K562 (cell line): ENCODE measurements around the gene MRM2. TPM values are rescaled to one million over a fixed set of nuclear protein-coding genes. Genes with fewer than 3 reads are reported as not detected.

Experiments used
- ATAC-seq: fragments of 200-7000 bp; cut with Tn5 transposase; 3 replicates; pipeline ENCODE4 v1.9.1; 2020; ENCODE audit warnings: moderate library complexity
- BruUV-seq: library from RNA; stranded (reverse); fragments of 400-500 nt; replicated peaks from 2 replicates; lab custom pipeline; 2021; lab: Mats Ljungman, UMichigan
- CTCF ChIA-PET: fragments of 300-600 bp; formaldehyde crosslinking; extraction: SDS; loops from one replicate; lab custom pipeline; 2021; ENCODE audit warnings: low intra/inter-chr PET ratio; lab: Yijun Ruan, JAX
- POLR2A ChIA-PET: fragments of 300-600, 350-650 bp; sonication (Branson Sonifier 250); formaldehyde crosslinking; extraction: SDS; loops from one replicate; lab custom pipeline; 2021; ENCODE audit warnings: antibody characterized with exemption, inconsistent platforms; lab: Yijun Ruan, JAX
- DNase-seq, 4 experiments: peaks; one replicate each; pipeline versions ENCODE4 v3.0.0 to v3.0.0-alpha.2; 2011 to 2018; ENCODE audit warnings: low spot score in 3 of 4, mixed read lengths in 3 of 4; ENCODE audit errors: extremely low read depth in 1 of 4
- FAIRE-seq: peaks from 2 replicates; lab custom pipeline; 2011; peaks lifted over from hg19 to GRCh38; lab: Jason Lieb, UNC
- H2AFZ ChIP-seq: 2 replicates; pipeline ENCODE4 v1.6.0; 2011; ENCODE audit warnings: low read depth, low read length, control low read depth, inconsistent platforms
- H3K27ac ChIP-seq: fragments of 200-600 bp; 3 replicates; pipeline ENCODE4 v1.8.0; 2011; ENCODE audit warnings: low read depth, mild to moderate bottlenecking, control low read depth, inconsistent platforms, low read length, moderate library complexity, mixed read lengths; ENCODE audit errors: extremely low read depth
- H3K27me3 ChIP-seq, 2 experiments: fragments of 300-600 bp in 1 of 2; 2 replicates in 1 of 2; 3 replicates in 1 of 2; pipeline versions ENCODE4 v1.6.0 to v1.8.0; 2011; ENCODE audit warnings: inconsistent platforms in 2 of 2, low read length in 2 of 2, mild to moderate bottlenecking in 1 of 2, mixed read lengths in 1 of 2, moderate library complexity in 1 of 2; ENCODE audit not compliant: control insufficient read depth in 2 of 2, insufficient read depth in 2 of 2
- H3K36me3 ChIP-seq: fragments of 300-600 bp; 3 replicates; pipeline ENCODE4 v1.8.0; 2011; ENCODE audit warnings: mild to moderate bottlenecking, low read length, inconsistent platforms; ENCODE audit not compliant: control insufficient read depth, insufficient read depth
- H3K4me1 ChIP-seq, 2 experiments: fragments of 200-600 bp in 1 of 2; replicated peaks in 1 of 2; 2 replicates in 1 of 2; 3 replicates in 1 of 2; pipeline versions ENCODE4 v1.5.1 to v1.8.0; 2011; ENCODE audit warnings: inconsistent platforms in 2 of 2, low read length in 2 of 2, mild to moderate bottlenecking in 1 of 2, mixed read lengths in 1 of 2, moderate library complexity in 1 of 2; ENCODE audit not compliant: control insufficient read depth in 2 of 2, insufficient read depth in 2 of 2
- H3K4me2 ChIP-seq: 2 replicates; pipeline ENCODE4 v1.6.1; 2011; ENCODE audit warnings: low read length, control low read depth, inconsistent platforms, mixed read lengths; ENCODE audit not compliant: insufficient read depth
- H3K4me3 ChIP-seq: fragments of 200-600 bp; sonication (generic), shearing (Covaris generic); 2 replicates; pipeline ENCODE4 v1.5.1; 2016; ENCODE audit warnings: control low read depth, inconsistent platforms
- H3K79me2 ChIP-seq: fragments of 200-600 bp; 3 replicates; pipeline ENCODE4 v1.8.0; 2011; ENCODE audit warnings: low read length, inconsistent platforms; ENCODE audit not compliant: control insufficient read depth, insufficient read depth
- H3K9ac ChIP-seq, 2 experiments: 2 replicates each; pipeline versions ENCODE4 v1.6.0 to v1.6.1; 2011; ENCODE audit warnings: low read depth in 2 of 2, low read length in 2 of 2, control low read depth in 1 of 2, inconsistent platforms in 1 of 2, mild to moderate bottlenecking in 1 of 2, mixed read lengths in 1 of 2; ENCODE audit not compliant: insufficient read depth in 1 of 2
- H3K9me1 ChIP-seq: one replicate; pipeline ENCODE4 v1.6.0; 2011; ENCODE audit warnings: inconsistent platforms, mild to moderate bottlenecking, low read length, moderate library complexity; ENCODE audit not compliant: control insufficient read depth, insufficient read depth
- H3K9me3 ChIP-seq: replicated peaks from 2 replicates; pipeline ENCODE4 v1.5.1; 2011; ENCODE audit warnings: low read depth, low read length, inconsistent platforms; ENCODE audit not compliant: control insufficient read depth, insufficient read depth
- H4K20me1 ChIP-seq: replicated peaks from 2 replicates; pipeline ENCODE4 v1.6.1; 2011; ENCODE audit warnings: low read length, inconsistent platforms, mixed read lengths; ENCODE audit not compliant: control insufficient read depth, insufficient read depth
- CBX3 ChIP-seq, 2 experiments: IDR thresholded peaks; 1 replicate in 1 of 2; 2 replicates in 1 of 2; pipeline ENCODE4 v1.6.1; 2012; ENCODE audit warnings: inconsistent platforms in 2 of 2, low read length in 2 of 2, borderline replicate concordance in 1 of 2, control low read depth in 1 of 2
- CBX5 ChIP-seq: IDR thresholded peaks from 2 replicates; pipeline ENCODE4 v1.6.1; 2014; ENCODE audit warnings: low read depth, borderline replicate concordance
- HNRNPK ChIP-seq: fragments of 200-400 bp; formaldehyde crosslinking; IDR thresholded peaks from one replicate; pipeline ENCODE4 v1.6.1; 2018; ENCODE audit warnings: mild to moderate bottlenecking, low read depth, low read length; ENCODE audit not compliant: poor library complexity, severe bottlenecking
- MTA1 ChIP-seq: fragments of 450-650 bp; IDR thresholded peaks from 2 replicates; pipeline ENCODE4 v1.6.1; 2017; ENCODE audit warnings: borderline replicate concordance
- SFPQ ChIP-seq: fragments of 200-400 bp; formaldehyde crosslinking; IDR thresholded peaks from 2 replicates; pipeline ENCODE4 v1.6.1; 2017; ENCODE audit warnings: mild to moderate bottlenecking, low read depth, low read length, moderate library complexity
- SP1 ChIP-seq: sonication (generic); formaldehyde crosslinking; IDR thresholded peaks from 2 replicates; pipeline ENCODE4 v1.8.1; 2022; ENCODE audit warnings: mild to moderate bottlenecking, missing genetic modification reagents
- TBP ChIP-seq: optimal IDR thresholded peaks from 2 replicates; pipeline ENCODE3; 2011; ENCODE audit warnings: low read depth, low read length, improper control_type of control experiment
- ZNF668 ChIP-seq: fragments of 250-450 bp; sonication (Bioruptor Pico); IDR thresholded peaks from 2 replicates; pipeline ENCODE4 v1.8.0; 2022; ENCODE audit warnings: mild to moderate bottlenecking, inconsistent platforms
- WGBS: fragments of 100-300 bp; shearing (Covaris generic); methylation state at CpG from one replicate; pipeline ENCODE4 v1.1.6; 2016; ENCODE audit warnings: low coverage, mixed read lengths; ENCODE audit not compliant: insufficient coverage; ENCODE audit errors: missing lambda C conversion rate; 5-methylcytosine and 5-hydroxymethylcytosine counted together
- in situ Hi-C: fragments of 300-500 bp; cut with MboI; formaldehyde crosslinking; loops from 4 replicates; pipeline ENCODE4 v1.15.0; 2018; ENCODE audit warnings: inconsistent platforms, mixed read lengths
- intact Hi-C: fragments of 100-400 bp; cut with micrococcal nuclease; formaldehyde crosslinking; loops from 2 replicates; pipeline ENCODE4 v1.14.2; 2022
- polyA plus RNA-seq, 8 experiments: library from polyadenylated mRNA; depleted of rRNA in 4 of 8; stranded (reverse) in 5 of 8; unstranded in 3 of 8; fragments of >200 nt; fragmentation: Nextera tagmentation in 2 of 8; fragmentation: Illumina TruSeq in 1 of 8; extraction: Ambion mirVana in 2 of 8; extraction: Trizol in 1 of 8; gene quantifications; 2 replicates each; pipeline versions ENCODE4 v1.2.1 to v1.2.3, GENCODE V29; 2011 to 2014; ENCODE audit warnings: inconsistent platforms in 1 of 8, missing spikeins in 1 of 8
- total RNA-seq, 7 experiments: library from RNA; depleted of rRNA in 6 of 7; stranded (reverse); fragments of >200 nt in 6 of 7; fragmentation: Illumina TruSeq in 2 of 7; extraction: Trizol in 2 of 7; gene quantifications; 2 replicates each; pipeline versions ENCODE4 v1.2.1 to v1.2.3, GENCODE V29; 2011 to 2021; ENCODE audit warnings: low replicate concordance in 1 of 7
- TF ChIP-seq, protein P1 (sequence below): IDR thresholded peaks from 2 replicates; pipeline ENCODE4 v1.6.1; 2011; ENCODE audit warnings: borderline replicate concordance, low read depth, mild to moderate bottlenecking, moderate library complexity, low read length; ENCODE audit not compliant: insufficient read depth, poor library complexity, severe bottlenecking
- TF ChIP-seq, protein P2 (sequence below): fragments of 450-650 bp; conservative IDR thresholded peaks from 2 replicates; pipeline ENCODE4 v1.6.1; 2016; ENCODE audit warnings: missing genetic modification characterization, low read depth, mild to moderate bottlenecking, control low read depth, missing compliant biosample characterization

Gene MRM2
- total and polyA plus RNA-seq, 9 of the 15 experiments (the other 6 are each of a cell fraction or from before 2014, with no cell fraction given), result 32.4 to 116 (median 50.5) TPM

DNA sequence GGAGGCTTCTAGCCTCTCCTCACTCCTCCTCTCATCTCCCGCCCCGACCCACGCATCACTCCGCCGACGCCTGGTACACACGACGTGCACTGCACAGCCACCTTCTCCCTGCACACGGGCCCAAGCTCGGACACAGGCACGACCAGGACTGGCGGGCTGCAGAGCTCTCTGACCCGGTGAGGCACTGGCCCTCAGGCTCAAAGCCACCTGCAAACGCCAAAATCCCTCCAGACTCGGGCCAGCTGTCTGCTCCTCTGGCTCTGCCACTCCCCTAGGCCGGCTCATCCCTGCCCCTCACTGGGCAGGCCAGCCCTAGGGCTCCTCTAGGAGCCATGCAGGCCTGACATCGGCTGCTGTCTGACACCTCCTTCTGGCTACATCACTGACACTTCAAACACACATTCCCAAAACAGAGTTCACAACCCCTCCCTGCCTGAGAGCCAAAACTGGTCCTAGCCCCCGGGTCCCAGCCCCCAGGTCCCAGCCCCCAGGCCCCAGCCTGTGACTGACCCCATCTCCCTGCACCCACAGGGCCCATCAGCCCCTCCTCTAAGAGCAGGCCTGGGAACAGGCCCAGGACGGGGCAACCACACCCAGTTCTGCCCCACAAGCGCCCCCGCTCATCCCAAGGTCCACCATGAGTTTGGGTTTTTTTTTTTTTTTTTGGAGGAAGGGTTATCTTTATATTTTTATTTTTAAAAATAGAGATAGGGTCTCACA, 44.4 kb downstream of the MRM2 start:
- in situ Hi-C loops, result no loop called here
- H2AFZ ChIP-seq, result no peak overlapping the region
- 90% methylated on average over 4 of the region's 21 CpGs for WGBS
- H4K20me1 ChIP-seq, result 0 out of 2 replicates have a peak, but pooled peaks cover 3% of the 10 kb centered on the region
- H3K9ac ChIP-seq, result no peak overlapping the region
- CTCF ChIA-PET, result no interaction called here
- H3K27ac ChIP-seq, result no peak overlapping the region
- no peaks in the 10 kb centered on the region for H3K79me2 ChIP-seq
- H3K27me3 ChIP-seq, result no peaks in the 10 kb centered on the region
- FAIRE-seq, result no peak
- BruUV-seq, result no TSS peak
- H3K4me2 ChIP-seq, result no peak overlapping the region
- peaks cover 0 to 28% of the 10 kb centered on the region in 2 experiments; a peak in 2 of 5 replicates for H3K4me1 ChIP-seq
- H3K9me1 ChIP-seq, result no peaks in the 10 kb centered on the region
- POLR2A ChIA-PET, result no interaction called here
- DNase-seq, result no peak
- H3K9me3 ChIP-seq, result no peaks in the 10 kb centered on the region
- no peak overlapping the region for H3K4me3 ChIP-seq
- ATAC-seq, result no peak
- peaks cover 64% of the 10 kb centered on the region; the same call in 2 of the 3 replicates for H3K36me3 ChIP-seq
- intact Hi-C loops, result no loop called here
- TF ChIP-seq TBP (no peak), ZNF668 (no peak), SFPQ (no peak), HNRNPK (no peak), SP1 (CRISPR knock-in tag) (no peak), CBX5 (no peak), CBX3 (IDR thresholded peaks at IDR 0.05; ENCODE audit: borderline replicate concordance in 1 of 2, low read length in 2 of 2) (no peak), MTA1 (no peak)
- TF ChIP-seq, protein P1, sequence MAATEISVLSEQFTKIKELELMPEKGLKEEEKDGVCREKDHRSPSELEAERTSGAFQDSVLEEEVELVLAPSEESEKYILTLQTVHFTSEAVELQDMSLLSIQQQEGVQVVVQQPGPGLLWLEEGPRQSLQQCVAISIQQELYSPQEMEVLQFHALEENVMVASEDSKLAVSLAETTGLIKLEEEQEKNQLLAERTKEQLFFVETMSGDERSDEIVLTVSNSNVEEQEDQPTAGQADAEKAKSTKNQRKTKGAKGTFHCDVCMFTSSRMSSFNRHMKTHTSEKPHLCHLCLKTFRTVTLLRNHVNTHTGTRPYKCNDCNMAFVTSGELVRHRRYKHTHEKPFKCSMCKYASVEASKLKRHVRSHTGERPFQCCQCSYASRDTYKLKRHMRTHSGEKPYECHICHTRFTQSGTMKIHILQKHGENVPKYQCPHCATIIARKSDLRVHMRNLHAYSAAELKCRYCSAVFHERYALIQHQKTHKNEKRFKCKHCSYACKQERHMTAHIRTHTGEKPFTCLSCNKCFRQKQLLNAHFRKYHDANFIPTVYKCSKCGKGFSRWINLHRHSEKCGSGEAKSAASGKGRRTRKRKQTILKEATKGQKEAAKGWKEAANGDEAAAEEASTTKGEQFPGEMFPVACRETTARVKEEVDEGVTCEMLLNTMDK, result no peak
- TF ChIP-seq, protein P2, sequence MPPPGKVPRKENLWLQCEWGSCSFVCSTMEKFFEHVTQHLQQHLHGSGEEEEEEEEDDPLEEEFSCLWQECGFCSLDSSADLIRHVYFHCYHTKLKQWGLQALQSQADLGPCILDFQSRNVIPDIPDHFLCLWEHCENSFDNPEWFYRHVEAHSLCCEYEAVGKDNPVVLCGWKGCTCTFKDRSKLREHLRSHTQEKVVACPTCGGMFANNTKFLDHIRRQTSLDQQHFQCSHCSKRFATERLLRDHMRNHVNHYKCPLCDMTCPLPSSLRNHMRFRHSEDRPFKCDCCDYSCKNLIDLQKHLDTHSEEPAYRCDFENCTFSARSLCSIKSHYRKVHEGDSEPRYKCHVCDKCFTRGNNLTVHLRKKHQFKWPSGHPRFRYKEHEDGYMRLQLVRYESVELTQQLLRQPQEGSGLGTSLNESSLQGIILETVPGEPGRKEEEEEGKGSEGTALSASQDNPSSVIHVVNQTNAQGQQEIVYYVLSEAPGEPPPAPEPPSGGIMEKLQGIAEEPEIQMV (tag), result no peak
